A673 (cell line): ENCODE results near the gene ZNF816. TPM values are rescaled to one million over a fixed set of nuclear protein-coding genes. Genes with fewer than 3 reads are reported as not detected.

Source experiments
- BruUV-seq: library from RNA; stranded (reverse); fragments of 400-500 nt; replicated peaks from 2 replicates; lab custom pipeline; 2021; lab: Mats Ljungman, UMichigan
- CTCF ChIA-PET: fragments of 300-600 bp; sonication (Branson Sonifier 250); formaldehyde crosslinking; loops from one replicate; lab custom pipeline; 2022; ENCODE audit warnings: antibody characterized with exemption; lab: Charles Lee
- POLR2A ChIA-PET: fragments of 300-600 bp; sonication (Branson Sonifier 250); formaldehyde crosslinking; loops from one replicate; lab custom pipeline; 2022; ENCODE audit warnings: antibody characterized with exemption; ENCODE audit not compliant: low non-redundant PET; lab: Charles Lee
- DNase-seq: peaks from one replicate; pipeline ENCODE4 v3.0.0-alpha.2; 2015; ENCODE audit warnings: low spot score
- H3K27ac ChIP-seq: fragments of 200-600 bp; sonication (generic); 2 replicates; pipeline ENCODE4 v1.5.1; 2016; ENCODE audit warnings: mixed run types, low read depth, mild to moderate bottlenecking, mixed read lengths, antibody characterized with exemption, low read length; ENCODE audit not compliant: poor library complexity, severe bottlenecking
- H3K27me3 ChIP-seq: fragments of 200-600 bp; sonication (generic); replicated peaks from 2 replicates; pipeline ENCODE4 v1.6.1; 2017; ENCODE audit warnings: mixed run types, low read depth, mild to moderate bottlenecking, mixed read lengths, antibody characterized with exemption, low read length; ENCODE audit not compliant: insufficient read depth, poor library complexity
- H3K36me3 ChIP-seq: fragments of 200-600 bp; sonication (generic); 2 replicates; pipeline ENCODE4 v1.6.1; 2016; ENCODE audit warnings: mixed run types, mild to moderate bottlenecking, mixed read lengths, antibody characterized with exemption, low read length; ENCODE audit not compliant: insufficient read depth, poor library complexity, severe bottlenecking
- H3K4me1 ChIP-seq: fragments of 200-600 bp; sonication (generic); 2 replicates; pipeline ENCODE4 v1.6.1; 2017; ENCODE audit warnings: mixed run types, mild to moderate bottlenecking, mixed read lengths, antibody characterized with exemption, low read length; ENCODE audit not compliant: insufficient read depth, poor library complexity, severe bottlenecking
- H3K4me3 ChIP-seq: fragments of 200-600 bp; sonication (generic); 2 replicates; pipeline ENCODE4 v1.5.1; 2016; ENCODE audit warnings: low read depth, mixed run types, mild to moderate bottlenecking, mixed read lengths, low read length; ENCODE audit not compliant: poor library complexity, severe bottlenecking
- H3K9me3 ChIP-seq: fragments of 200-600 bp; sonication (generic); 2 replicates; pipeline ENCODE4 v1.6.1; 2016; ENCODE audit warnings: mixed run types, low read depth, mild to moderate bottlenecking, mixed read lengths, antibody characterized with exemption, low read length; ENCODE audit not compliant: poor library complexity, severe bottlenecking
- CTCF ChIP-seq: fragments of 300-800, 200-600 bp; sonication (generic); conservative IDR thresholded peaks from 2 replicates; pipeline ENCODE4 v1.5.1; 2017; ENCODE audit warnings: low read depth, mild to moderate bottlenecking, antibody characterized with exemption, low read length, moderate library complexity, mixed read lengths
- EZH2 ChIP-seq: fragments of 200-600 bp; sonication (generic); IDR thresholded peaks from 2 replicates; pipeline ENCODE4 v1.6.1; 2017; ENCODE audit warnings: borderline replicate concordance, low read depth, mild to moderate bottlenecking, mixed read lengths, antibody characterized with exemption, low read length; ENCODE audit not compliant: poor library complexity, severe bottlenecking
- intact Hi-C: fragments of 100-400 bp; cut with micrococcal nuclease; formaldehyde crosslinking; loops from one replicate; pipeline ENCODE4 v1.10.0; 2022; ENCODE audit not compliant: unreplicated experiment
- total RNA-seq: library from RNA; stranded (reverse); gene quantifications from 2 replicates; pipeline ENCODE4 v1.2.3, GENCODE V29; 2021

The ZNF816 gene
- total RNA-seq, 1 experiment from 2014 or later: 6.6 TPM

DNA sequence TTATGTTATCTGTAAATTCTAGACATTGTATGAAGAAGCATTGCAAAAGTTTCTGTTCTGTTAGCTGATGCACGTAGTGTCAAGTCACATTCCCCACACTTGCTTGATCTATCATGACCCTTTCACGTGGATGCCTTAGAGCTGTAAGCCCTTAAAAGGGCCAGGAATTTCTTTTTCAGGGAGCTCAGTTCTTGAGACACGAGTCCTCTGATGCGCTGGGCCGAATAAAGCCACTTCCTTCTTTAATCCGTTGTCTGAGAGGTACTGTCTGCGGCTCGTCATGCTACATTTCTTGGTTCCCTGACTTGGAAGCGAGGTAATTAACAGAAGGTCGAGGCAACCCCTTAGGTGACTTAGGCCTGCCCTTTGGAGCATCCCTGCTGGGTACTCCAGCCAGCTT is 5.8 kb downstream of the ZNF816 start:
- peaks cover 52% of the 10 kb centered on the region for H3K9me3 ChIP-seq
- DNase-seq: no peak
- intact Hi-C loops: no loop called here
- no peaks in the 10 kb centered on the region for H3K4me1 ChIP-seq
- CTCF ChIA-PET: no interaction called here
- H3K4me3 ChIP-seq: no peak overlapping the region
- H3K36me3 ChIP-seq: peaks cover 26% of the 10 kb centered on the region
- POLR2A ChIA-PET: no interaction called here
- BruUV-seq: no TSS peak
- no peak overlapping the region for H3K27ac ChIP-seq
- no peaks in the 10 kb centered on the region for H3K27me3 ChIP-seq
- no peak for TF ChIP-seq CTCF
- no peak for TF ChIP-seq EZH2

GRCh38 chr19:52949422-52949821 is 13.3 kb downstream of the ZNF816 start:
- no peak overlapping the region for H3K27ac ChIP-seq
- CTCF ChIA-PET: no interaction called here
- intact Hi-C loops: no loop called here
- peaks cover 47% of the 10 kb centered on the region for H3K9me3 ChIP-seq
- no peaks in the 10 kb centered on the region for H3K27me3 ChIP-seq
- H3K4me3 ChIP-seq: no peak overlapping the region
- no peak for DNase-seq
- H3K36me3 ChIP-seq: peaks cover 40% of the 10 kb centered on the region
- TF ChIP-seq EZH2: no peak
- H3K4me1 ChIP-seq: no peaks in the 10 kb centered on the region
- POLR2A ChIA-PET: interaction anchor here (0.5 kb wide), 1 partner anchor 239 kb away, joined by 3 read pairs; no protein-coding TSS in a partner anchor
- BruUV-seq: no TSS peak

DNA sequence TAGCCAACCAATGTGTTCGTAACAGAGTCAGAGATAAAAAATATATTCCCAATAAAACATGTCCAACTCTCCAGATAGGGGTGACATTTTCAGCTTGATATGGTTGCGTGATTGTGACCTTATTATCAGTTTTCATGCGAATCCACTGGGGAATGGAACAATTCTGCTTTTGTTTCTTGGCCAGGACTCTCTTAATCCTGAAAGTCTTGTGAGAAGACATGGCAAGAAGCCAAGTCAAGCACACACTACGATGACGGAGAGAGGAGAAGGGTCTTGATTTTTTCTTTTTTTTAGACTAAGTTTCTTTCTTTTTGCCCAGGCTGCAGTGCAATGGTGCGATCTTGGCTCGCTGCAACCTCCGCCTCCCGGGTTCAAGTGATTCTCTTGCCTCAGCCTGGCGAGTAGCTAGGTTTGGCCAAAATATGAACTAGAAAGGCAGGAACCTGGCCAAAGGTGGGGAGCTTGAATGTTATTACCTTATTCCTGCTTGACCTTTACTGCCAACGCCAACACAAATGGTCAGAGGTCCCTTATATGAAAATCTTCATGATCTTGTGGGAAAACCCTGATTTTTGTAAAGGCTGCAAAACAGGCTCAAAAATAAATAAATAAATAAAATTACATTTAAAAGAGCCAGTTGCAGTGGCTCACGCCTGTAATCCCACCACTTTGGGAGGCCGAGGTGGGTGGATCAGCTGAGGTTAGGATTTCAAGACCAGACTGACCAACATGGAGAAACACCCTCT is 14.5 kb downstream of the ZNF816 start:
- ChIA-PET CTCF (no interaction called here), POLR2A (no interaction called here)
- H3K36me3 ChIP-seq: peaks cover 33% of the 10 kb centered on the region
- no peak for DNase-seq
- H3K4me3 ChIP-seq: no peak overlapping the region
- intact Hi-C loops: no loop called here
- H3K27ac ChIP-seq: no peak overlapping the region
- BruUV-seq: no TSS peak
- TF ChIP-seq CTCF (no peak), EZH2 (no peak)
- H3K4me1 ChIP-seq: no peaks in the 10 kb centered on the region
- no peaks in the 10 kb centered on the region for H3K27me3 ChIP-seq
- peaks cover 47% of the 10 kb centered on the region for H3K9me3 ChIP-seq
